HG03175 (cell line): ENCODE measurements around the gene NOTCH2.

Experiments
- ATAC-seq: cut with Tn5 transposase; IDR thresholded peaks from one replicate; pipeline ENCODE4 v1.9.1; 2021; ENCODE audit warnings: mild to moderate bottlenecking, moderate library complexity; ENCODE audit not compliant: unreplicated experiment

The NOTCH2 gene

DNA sequence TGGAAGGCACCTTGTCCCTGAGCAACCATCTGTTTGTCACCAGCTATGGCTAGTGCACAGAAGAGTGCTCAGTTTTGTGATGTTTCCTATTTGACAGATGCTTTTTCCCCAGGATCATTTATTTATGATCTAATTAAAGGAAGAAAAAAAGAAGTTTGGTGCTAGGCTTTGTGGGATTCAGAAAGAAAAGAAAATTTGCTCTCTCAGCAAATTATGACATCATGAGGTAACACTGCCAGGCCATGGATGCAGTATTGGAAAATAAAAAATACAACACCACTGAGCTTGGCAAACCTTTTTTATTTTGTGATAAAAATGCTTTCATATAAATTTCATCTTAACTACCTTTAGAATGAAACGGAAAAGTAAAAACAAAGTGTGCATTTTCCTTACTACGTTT is 157.7 kb downstream of the NOTCH2 start:
- no peak for ATAC-seq

DNA sequence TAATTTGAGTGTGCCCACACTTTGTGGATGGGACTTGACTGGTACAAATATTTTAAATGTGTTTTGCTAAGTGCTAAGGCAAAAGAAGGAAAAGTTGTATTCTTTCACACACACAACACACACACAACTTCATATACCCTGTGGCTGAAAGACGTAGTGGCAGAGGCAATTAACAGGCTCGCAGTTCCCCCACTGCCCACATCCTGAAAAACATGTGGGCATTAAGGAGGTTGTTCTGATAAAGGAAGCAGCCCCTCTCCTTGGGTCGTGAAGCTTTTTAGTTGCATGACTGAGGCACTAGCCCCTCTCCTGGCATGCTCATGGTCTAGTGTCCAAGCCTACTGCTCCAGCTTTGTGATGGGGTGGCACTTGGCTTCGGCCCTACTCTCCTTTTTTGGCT is 158.8 kb downstream of the NOTCH2 start:
- ATAC-seq: no peak

GRCh38 chr1:119909890-119910596 is 159.4 kb downstream of the NOTCH2 start:
- no peak for ATAC-seq

DNA sequence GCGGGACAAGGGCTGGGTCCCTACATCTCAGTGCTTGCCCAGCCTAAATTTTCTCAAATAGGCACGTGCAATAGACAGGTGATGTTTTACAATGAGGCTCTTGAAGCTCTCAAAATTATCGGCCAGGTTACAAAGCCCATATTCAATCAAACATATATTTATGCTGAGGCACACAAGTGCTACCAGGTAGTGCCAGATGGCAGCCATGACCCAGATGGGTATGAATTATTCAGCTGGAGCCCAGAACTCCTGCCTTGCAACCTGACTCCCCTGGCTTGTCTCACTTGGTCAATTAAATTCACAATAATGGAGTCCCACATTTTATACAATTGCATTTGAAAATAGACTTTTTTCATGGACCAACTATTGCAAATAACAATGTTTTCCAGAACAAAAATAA is 160.8 kb downstream of the NOTCH2 start:
- no peak for ATAC-seq

DNA sequence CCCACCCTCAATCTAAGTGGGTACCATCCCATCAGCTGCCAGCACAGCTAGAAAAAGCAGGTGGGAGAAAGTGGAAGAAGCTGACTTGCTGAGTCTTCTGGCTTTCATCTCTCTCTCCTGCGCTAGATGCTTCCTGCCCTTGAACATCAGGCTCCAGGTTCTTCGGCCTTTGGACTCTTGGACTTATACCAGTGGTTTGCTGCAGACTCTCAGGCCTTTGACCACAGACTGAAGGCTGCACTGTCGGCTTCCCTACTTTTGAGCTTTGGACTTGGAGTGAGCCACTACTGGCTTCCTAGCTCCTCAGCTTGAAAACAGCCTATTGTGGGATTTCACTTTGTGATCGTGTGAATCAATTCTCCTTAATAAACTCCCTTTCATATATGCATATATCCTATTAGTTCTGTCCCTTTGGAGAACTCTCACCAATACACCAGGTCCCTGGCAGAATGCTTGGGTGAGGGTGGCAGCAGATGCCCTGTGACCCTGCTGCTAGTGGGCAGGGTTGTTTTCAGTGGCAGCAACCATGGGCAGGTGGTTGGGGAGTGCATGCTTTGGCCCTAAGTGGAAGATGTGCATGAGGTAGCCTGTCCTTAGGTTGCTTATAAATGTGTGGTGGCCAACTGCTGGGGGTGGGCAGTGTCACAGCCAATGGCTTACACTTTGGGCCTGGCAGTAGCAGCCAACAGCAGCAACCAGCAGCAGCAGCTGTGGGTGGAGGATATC is 162.4 kb downstream of the NOTCH2 start:
- ATAC-seq: no peak

DNA sequence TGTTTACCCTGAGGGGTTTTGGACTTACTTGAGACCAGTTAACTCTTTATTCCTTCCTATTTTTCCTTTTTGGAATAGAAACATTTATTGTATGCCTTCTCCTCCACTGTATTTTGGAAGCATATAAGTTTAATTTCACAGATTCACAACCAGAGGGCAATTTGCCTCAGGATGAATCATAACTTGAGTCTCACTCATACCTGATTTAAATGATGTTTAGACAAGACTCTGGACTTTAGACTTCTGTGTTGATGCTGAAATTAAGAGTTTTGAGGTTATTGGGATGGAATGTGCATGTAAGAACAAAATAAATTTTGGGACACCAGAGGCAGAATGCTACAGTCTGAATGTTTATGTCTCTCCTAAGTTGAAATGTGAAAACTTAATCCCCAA is 166.0 kb downstream of the NOTCH2 start:
- ATAC-seq: no peak

GRCh38 chr1:119902775-119903442 is 166.6 kb downstream of the NOTCH2 start:
- no peak for ATAC-seq

DNA sequence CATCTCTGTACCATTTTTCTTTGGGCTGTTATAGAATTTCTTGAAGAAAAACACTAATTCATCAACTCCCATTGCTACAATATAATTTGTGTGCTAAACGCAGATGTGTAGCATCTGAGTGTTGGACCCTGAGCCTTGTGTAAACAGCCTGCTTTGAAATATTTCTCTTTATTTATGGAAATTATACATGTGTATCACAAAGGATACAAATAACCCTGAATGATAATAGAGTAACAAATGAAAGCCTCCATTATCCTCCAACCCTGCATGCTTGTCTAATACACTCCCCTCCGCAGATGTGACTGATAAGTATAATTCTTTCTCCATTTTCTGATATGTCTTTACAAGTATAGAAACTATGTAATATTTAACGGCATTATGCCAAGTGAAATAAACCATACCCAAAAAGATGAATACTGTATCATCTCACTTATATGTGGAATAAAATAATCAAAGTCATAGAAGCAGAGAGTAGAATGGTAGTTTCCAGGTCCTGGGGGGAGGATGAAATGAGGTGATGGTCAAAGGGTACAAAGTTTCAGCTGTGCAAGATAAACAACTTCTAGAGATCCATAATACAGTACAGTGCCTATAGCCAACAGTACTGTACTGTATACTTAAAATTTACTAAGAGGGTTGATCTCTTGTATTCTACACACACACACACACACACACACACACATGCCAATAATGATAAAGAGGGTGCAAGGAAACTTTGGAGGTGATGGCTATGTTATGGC is 170.3 kb downstream of the NOTCH2 start:
- ATAC-seq: no peak

- no peak for ATAC-seq
Observed at GRCh38 chr1:119898530-119898929, 170.9 kb downstream of the NOTCH2 start.

DNA sequence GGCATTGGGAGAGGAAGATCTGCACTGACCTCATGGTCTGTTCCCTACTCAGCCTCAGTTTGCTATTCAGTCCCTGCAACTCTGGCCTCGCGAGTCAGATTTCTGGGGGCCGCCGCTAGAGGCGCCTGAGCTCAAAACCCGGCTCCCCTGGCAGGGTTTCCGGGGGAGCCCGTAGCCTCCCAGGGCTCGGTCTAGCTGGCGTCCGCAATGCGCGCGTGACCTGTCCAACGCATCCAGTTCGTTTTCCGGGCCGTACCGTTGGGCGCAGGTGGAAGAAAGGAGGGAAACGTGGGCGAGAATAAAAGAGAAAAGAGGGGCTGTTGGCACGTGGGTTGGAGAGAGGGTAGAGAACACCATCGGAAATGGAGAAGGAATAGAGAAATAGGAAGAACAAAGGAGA is 173.2 kb downstream of the NOTCH2 start, which contains the start of gene ADAM30:
Gene ADAM30, minus strand, starts transcription at position 213 of the 400 bp plus-strand sequence. Its CDS starts 179 bp downstream, at position 34.
- ATAC-seq: no peak

- ATAC-seq: no peak
Observed at GRCh38 chr1:119895102-119895501, 174.4 kb downstream of the NOTCH2 start.

DNA sequence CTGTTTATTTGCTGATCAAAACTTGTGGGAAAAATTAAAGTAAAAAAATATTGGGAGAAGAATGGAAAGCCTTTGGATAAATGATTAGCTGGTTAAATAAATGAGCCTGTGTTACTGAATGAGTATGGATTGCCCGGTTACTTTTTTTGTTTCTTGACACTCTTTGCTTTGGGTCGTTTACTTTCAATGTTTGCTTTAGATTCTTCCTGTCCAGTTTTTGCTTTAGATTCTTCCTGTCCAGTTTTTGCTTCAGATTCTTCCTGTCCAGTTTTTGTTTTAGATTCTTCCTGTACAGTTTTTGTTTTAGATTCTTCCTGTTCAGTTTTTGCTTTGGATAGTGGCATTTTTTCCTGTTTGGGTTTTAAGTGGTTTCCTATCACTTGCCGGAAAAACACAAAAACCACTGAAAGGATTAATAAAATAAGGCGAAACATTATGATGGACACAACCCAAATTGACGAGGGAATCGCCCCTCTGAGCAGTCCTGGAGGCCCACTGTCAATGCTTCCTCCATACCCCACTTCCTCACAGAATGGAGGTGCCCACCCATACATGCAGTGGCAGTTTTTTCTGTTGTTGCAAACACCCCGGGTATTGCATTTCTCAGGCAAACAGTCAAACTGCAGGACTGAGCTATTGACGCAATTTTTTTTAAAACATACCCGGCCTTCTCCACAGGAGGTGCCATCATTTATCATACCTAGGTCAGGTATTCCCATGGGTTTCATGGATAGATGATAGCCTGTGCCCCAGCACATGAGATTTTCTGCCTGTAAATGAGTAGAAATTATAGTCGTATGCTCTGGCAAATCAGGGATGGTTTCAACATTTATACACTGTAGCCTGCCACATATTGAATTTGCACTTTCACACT is 175.4 kb downstream of the NOTCH2 start:
- ATAC-seq: no peak

DNA sequence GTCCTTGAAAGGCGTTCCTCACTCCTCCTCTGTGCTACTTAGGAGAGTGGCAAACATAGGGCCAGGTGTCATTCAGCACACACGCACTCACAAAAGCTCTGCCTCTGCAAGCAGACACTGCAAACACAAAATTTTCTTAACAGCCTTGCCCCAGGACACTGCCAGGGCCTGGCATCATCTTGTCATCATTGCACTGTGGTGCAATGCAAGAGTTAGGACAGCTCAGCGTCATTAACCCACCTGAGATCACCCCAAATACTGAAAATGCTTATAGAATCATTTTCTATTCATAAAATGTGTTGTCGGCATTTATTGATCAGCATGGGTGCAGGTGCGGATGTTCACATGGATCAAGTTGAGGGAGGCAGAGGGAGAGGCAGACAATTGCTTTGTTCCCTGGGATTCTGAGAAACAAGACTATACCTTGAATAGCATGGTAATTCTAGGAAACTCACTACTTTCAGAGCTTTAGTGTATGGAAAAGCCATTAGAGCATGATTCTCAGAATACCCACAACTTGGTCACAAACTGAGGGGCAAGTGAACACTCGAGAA is 176.1 kb downstream of the NOTCH2 start:
- no peak for ATAC-seq

GRCh38 chr1:119891386-119891785 is 178.1 kb downstream of the NOTCH2 start:
- no peak for ATAC-seq

- no peak for ATAC-seq
Observed at GRCh38 chr1:119888476-119888875, 181.0 kb downstream of the NOTCH2 start.

GRCh38 chr1:119887427-119887826 is 182.0 kb downstream of the NOTCH2 start:
- no peak for ATAC-seq

- peak; percentile 51 for ATAC-seq
Observed at GRCh38 chr1:119885903-119886783, 183.3 kb downstream of the NOTCH2 start.

GRCh38 chr1:119884711-119885110 is 184.8 kb downstream of the NOTCH2 start:
- no peak for ATAC-seq

- no peak for ATAC-seq
Observed at GRCh38 chr1:119883826-119884225, 185.6 kb downstream of the NOTCH2 start.
